GM12891 (cell line): ENCODE data around the gene B4GALT5.

Source experiments
- PAX5 ChIP-seq: IDR thresholded peaks from 2 replicates; pipeline ENCODE4 v1.6.1; 2011; ENCODE audit warnings: low read length, moderate library complexity, mild to moderate bottlenecking; ENCODE audit not compliant: insufficient read depth, severe bottlenecking
- POLR2A ChIP-seq: IDR thresholded peaks from 2 replicates; pipeline ENCODE4 v1.6.1; 2011; ENCODE audit warnings: low read depth, low read length, control low read depth
- POLR2AphosphoS5 ChIP-seq: IDR thresholded peaks from 2 replicates; pipeline ENCODE4 v1.6.1; 2011; ENCODE audit warnings: low read depth, low read length, control low read depth
- SPI1 ChIP-seq: IDR thresholded peaks from 2 replicates; pipeline ENCODE4 v1.6.1; 2011; ENCODE audit warnings: low read depth, low read length, control low read depth

- TF ChIP-seq SPI1, result no peak
- no peak for TF ChIP-seq POLR2AphosphoS5
- TF ChIP-seq POLR2A, result no peak
- no peak for TF ChIP-seq PAX5
Measured at GRCh38 chr20:49701916-49702315, 11.8 kb downstream of the B4GALT5 start.
